ENCODE results near the gene CACNA2D2. TPM values are rescaled to one million over a fixed set of nuclear protein-coding genes. Genes with fewer than 3 reads are reported as not detected.

CACNA2D2 gene
- total RNA-seq, 1 donor, result not detected

DNA sequence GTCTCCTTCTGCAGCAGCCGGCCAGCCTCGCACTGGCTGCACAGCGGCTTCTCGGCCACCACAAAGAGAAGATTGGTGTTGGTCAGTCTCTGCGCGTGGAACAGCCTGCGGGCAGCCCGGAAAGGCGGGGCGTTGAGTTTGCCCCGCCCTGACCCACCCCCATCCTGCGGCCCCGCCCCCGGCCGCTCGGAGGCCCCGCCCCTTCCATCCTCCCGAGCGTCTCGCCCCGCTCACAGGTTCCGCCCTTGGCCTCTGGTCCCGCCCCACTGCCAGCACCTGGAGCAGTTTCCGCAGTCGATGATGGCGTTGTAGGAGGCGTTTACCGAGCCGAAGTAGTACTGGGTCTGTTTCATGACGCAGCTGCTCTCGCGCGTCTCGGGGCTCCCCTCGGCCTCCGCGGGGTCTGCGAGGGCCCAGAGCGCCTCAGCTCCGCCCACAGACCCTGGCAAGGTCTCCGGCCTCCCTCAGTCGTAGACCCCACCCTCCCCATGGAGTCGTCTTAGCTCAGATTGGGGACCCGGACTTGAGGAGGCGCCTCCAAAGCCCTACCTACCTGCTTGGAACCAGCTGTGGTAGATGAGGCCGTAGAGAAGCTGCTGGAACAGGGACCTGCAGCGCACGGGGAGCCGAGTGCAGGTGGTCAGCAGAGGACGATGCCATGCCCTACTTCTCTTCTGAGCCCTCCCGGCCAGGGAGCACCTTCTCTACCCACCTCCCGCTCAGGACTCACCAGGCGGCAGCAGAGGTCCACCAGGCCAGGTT, 138.2 kb downstream of the CACNA2D2 start:
- DNase-seq (ENCODE audit: insufficient read length, low spot score, missing footprints), result peak; percentile 99
- H3K4me2 ChIP-seq (ENCODE audit: insufficient read depth, low read length), result peak overlapping the region; percentile 73
- peak overlapping the region; percentile 41 for H2AFZ ChIP-seq (ENCODE audit: low read length)
- peaks cover 5% of the 10 kb centered on the region for H3K27me3 ChIP-seq (ENCODE audit: insufficient read depth, low read length)
- TF ChIP-seq, protein P1, sequence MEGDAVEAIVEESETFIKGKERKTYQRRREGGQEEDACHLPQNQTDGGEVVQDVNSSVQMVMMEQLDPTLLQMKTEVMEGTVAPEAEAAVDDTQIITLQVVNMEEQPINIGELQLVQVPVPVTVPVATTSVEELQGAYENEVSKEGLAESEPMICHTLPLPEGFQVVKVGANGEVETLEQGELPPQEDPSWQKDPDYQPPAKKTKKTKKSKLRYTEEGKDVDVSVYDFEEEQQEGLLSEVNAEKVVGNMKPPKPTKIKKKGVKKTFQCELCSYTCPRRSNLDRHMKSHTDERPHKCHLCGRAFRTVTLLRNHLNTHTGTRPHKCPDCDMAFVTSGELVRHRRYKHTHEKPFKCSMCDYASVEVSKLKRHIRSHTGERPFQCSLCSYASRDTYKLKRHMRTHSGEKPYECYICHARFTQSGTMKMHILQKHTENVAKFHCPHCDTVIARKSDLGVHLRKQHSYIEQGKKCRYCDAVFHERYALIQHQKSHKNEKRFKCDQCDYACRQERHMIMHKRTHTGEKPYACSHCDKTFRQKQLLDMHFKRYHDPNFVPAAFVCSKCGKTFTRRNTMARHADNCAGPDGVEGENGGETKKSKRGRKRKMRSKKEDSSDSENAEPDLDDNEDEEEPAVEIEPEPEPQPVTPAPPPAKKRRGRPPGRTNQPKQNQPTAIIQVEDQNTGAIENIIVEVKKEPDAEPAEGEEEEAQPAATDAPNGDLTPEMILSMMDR (IDR thresholded peaks at IDR 0.05; ENCODE audit: extremely low read depth, low read depth, low read length), result no peak
- peaks cover 4% of the 10 kb centered on the region for H3K4me1 ChIP-seq (ENCODE audit: insufficient read depth, low read length)
- no peaks in the 10 kb centered on the region for H3K79me2 ChIP-seq (ENCODE audit: insufficient read depth, low read length)
- H3K4me3 ChIP-seq (ENCODE audit: insufficient read depth, low read length), result peak overlapping the region; percentile 67
- no peaks in the 10 kb centered on the region for H3K36me3 ChIP-seq (ENCODE audit: insufficient read depth, low read length)
- no peak overlapping the region for H3K27ac ChIP-seq (ENCODE audit: low read depth, low read length)
- no peaks in the 10 kb centered on the region for H3K9me3 ChIP-seq (ENCODE audit: low read depth, low read length)
- H4K20me1 ChIP-seq (ENCODE audit: insufficient read depth, low read length), result peaks cover 2% of the 10 kb centered on the region

DNA sequence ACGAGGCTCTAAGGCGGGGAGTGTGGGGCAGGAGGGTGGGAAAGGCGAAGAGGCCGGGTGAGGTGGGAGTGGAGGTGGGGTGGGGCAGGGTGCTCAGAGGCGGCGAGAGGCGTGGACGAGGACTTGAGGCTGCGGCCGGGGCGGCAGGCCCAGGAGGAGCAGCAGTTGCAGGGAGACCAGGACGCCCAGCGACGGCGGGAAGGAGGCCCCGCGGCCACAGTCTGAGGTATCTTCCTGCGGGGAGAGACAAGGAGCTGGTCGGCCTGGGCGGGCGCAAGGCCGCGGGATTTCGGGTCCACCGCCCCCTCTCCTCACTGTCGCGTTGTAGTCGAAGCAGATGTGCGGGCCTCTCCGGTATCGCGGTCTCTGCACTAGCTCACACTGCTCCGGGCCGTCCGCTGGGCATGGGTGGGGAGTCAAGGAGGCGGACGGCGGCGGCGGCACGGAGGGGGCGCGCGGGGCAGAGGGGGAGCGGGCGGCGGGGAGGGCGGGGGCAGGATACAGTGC, 138.8 kb downstream of the CACNA2D2 start:
- peak; percentile 97 for DNase-seq (ENCODE audit: insufficient read length, low spot score, missing footprints)
- TF ChIP-seq, protein P1 (IDR thresholded peaks at IDR 0.05; ENCODE audit: extremely low read depth, low read depth, low read length), result no peak
- H3K79me2 ChIP-seq (ENCODE audit: insufficient read depth, low read length), result no peaks in the 10 kb centered on the region
- peak overlapping the region; percentile 67 for H3K4me3 ChIP-seq (ENCODE audit: insufficient read depth, low read length)
- no peaks in the 10 kb centered on the region for H3K36me3 ChIP-seq (ENCODE audit: insufficient read depth, low read length)
- H3K27me3 ChIP-seq (ENCODE audit: insufficient read depth, low read length), result peaks cover 5% of the 10 kb centered on the region
- peak overlapping the region; percentile 73 for H3K4me2 ChIP-seq (ENCODE audit: insufficient read depth, low read length)
- H3K9me3 ChIP-seq (ENCODE audit: low read depth, low read length), result no peaks in the 10 kb centered on the region
- H4K20me1 ChIP-seq (ENCODE audit: insufficient read depth, low read length), result peaks cover 2% of the 10 kb centered on the region
- peak overlapping the region; percentile 81 for H2AFZ ChIP-seq (ENCODE audit: low read length)
- peaks cover 7% of the 10 kb centered on the region for H3K4me1 ChIP-seq (ENCODE audit: insufficient read depth, low read length)
- H3K27ac ChIP-seq (ENCODE audit: low read depth, low read length), result no peak overlapping the region

DNA sequence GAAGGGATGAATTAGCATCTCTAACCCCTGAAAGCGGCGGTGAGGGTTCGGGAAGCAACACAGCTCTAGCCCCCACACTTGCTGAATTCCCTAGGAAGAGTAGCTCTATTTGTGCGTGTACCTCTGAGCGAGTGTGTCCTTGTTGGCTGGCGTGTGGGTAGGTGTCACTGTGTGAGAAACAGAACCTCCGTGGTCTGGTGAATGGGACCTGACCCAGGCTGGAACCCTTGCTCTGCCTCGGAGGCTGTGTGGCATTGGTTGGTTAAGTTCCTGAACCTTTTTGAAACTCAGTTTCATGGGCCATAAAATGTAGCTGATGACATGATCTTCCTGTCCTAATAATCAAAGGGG, 143.7 kb downstream of the CACNA2D2 start:
- peak overlapping the region; percentile 92 for H3K4me3 ChIP-seq (ENCODE audit: insufficient read depth, low read length)
- H3K4me2 ChIP-seq (ENCODE audit: insufficient read depth, low read length), result peak overlapping the region; percentile 85
- H4K20me1 ChIP-seq (ENCODE audit: insufficient read depth, low read length), result peaks cover 42% of the 10 kb centered on the region
- no peak for DNase-seq (ENCODE audit: insufficient read length, low spot score, missing footprints)
- H3K36me3 ChIP-seq (ENCODE audit: insufficient read depth, low read length), result peaks cover 24% of the 10 kb centered on the region
- no peaks in the 10 kb centered on the region for H3K27me3 ChIP-seq (ENCODE audit: insufficient read depth, low read length)
- TF ChIP-seq, protein P1 (IDR thresholded peaks at IDR 0.05; ENCODE audit: extremely low read depth, low read depth, low read length), result no peak
- no peaks in the 10 kb centered on the region for H3K9me3 ChIP-seq (ENCODE audit: low read depth, low read length)
- H3K4me1 ChIP-seq (ENCODE audit: insufficient read depth, low read length), result peaks cover 37% of the 10 kb centered on the region
- no peak overlapping the region for H3K27ac ChIP-seq (ENCODE audit: low read depth, low read length)
- peaks cover 45% of the 10 kb centered on the region for H3K79me2 ChIP-seq (ENCODE audit: insufficient read depth, low read length)
- H2AFZ ChIP-seq (ENCODE audit: low read length), result peak overlapping the region; percentile 92
